Heart right ventricle (tissue), 16 donors: Measurements from ENCODE around the gene NAT9. TPM values are rescaled to one million over a fixed set of nuclear protein-coding genes. Genes with fewer than 3 reads are reported as not detected.
A peak's percentile ranks its signal among the peaks of the same experiment; 100 is the strongest.

Experiments
- ATAC-seq, 8 donors: fragments of 200-7000 bp; cut with Tn5 transposase; one replicate each; pipeline ENCODE4 v1.9.1; 2020; ENCODE audit warnings: mild to moderate bottlenecking in 8 of 8, moderate library complexity in 8 of 8, moderate number of reproducible peaks in 1 of 8
- DNase-seq, 2 donors: peaks; one replicate each; pipeline ENCODE4 v3.0.0-alpha.2; 2020
- H3K27ac ChIP-seq, 10 donors: fragments of 200-600 bp; sonication (generic) in 2 of 10; one replicate each; pipeline versions ENCODE4 v1.5.0 to v1.8.0; 2020 to 2022; ENCODE audit warnings: mild to moderate bottlenecking in 3 of 10
- H3K27me3 ChIP-seq, 7 donors: fragments of 200-600 bp; one replicate each; pipeline ENCODE4 v1.8.0; 2021 to 2022; ENCODE audit warnings: mild to moderate bottlenecking in 2 of 7
- H3K36me3 ChIP-seq, 9 donors: fragments of 200-600 bp; sonication (generic) in 1 of 9; one replicate each; pipeline versions ENCODE4 v1.5.0 to v1.8.0; 2020 to 2022; ENCODE audit warnings: mild to moderate bottlenecking in 2 of 9
- H3K4me1 ChIP-seq, 9 donors: fragments of 200-600 bp; sonication (generic) in 1 of 9; one replicate each; pipeline versions ENCODE4 v1.5.0 to v1.8.0; 2020 to 2022; ENCODE audit warnings: mild to moderate bottlenecking in 4 of 9
- H3K4me3 ChIP-seq, 10 donors: fragments of 200-600 bp; sonication (generic) in 2 of 10; one replicate each; pipeline versions ENCODE4 v1.5.0 to v1.8.0; 2020 to 2022; ENCODE audit warnings: mild to moderate bottlenecking in 7 of 10, moderate library complexity in 2 of 10
- H3K9me3 ChIP-seq, 11 donors: fragments of 200-600 bp in 10 of 11; sonication (generic) in 2 of 11; one replicate each; pipeline versions ENCODE4 v1.5.0 to v1.8.0; 2013 to 2022; ENCODE audit warnings: mild to moderate bottlenecking in 2 of 11, control low read depth in 1 of 11, moderate library complexity in 1 of 11
- WGBS, 2 donors: extraction: QIAGEN DNeasy Blood & Tissue Kit; methylation state at CpG; one replicate each; pipeline ENCODE4 v1.1.7; 2013; ENCODE audit warnings: inconsistent platforms in 1 of 2; 5-methylcytosine and 5-hydroxymethylcytosine counted together
- intact Hi-C, 10 donors: fragments of 100-400 bp; cut with DNase I; formaldehyde crosslinking; loops; one replicate each; pipeline versions ENCODE4 v1.11.1 to v1.14.2; 2022
- polyA plus RNA-seq, 2 donors: library from polyadenylated mRNA; stranded (reverse); fragments of 200-250 nt; gene quantifications; one replicate each; pipeline ENCODE4 v1.2.3, GENCODE V29; 2013
- total RNA-seq, 10 donors: library from RNA; stranded (reverse); fragmentation: NEBNext Ultra II Directional in 3 of 10; extraction: Animal tissue kit (Norgen Biotek cat#: 25700) in 3 of 10; gene quantifications; one replicate each; pipeline versions ENCODE4 v1.2.1 to v1.2.4, GENCODE V29; 2021 to 2023
- TF ChIP-seq, protein P1 (sequence below), 9 donors: fragments of 200-600 bp; sonication (generic) in 2 of 9; IDR thresholded peaks; one replicate each; pipeline versions ENCODE4 v1.5.0 to v1.8.0; 2021 to 2022; ENCODE audit warnings: antibody characterized with exemption in 9 of 9, mild to moderate bottlenecking in 5 of 9, moderate library complexity in 1 of 9
- donor health status: Arrhythmogenic right ventricular cardiomyopathy.
- donor health status: ischemic (EF 13 %, LVEDD 7.1; RV severe dilation, severe dysfunction).
- donor health status: healthy with polysubstance abuse.
- donor health status: DM: no; HTN: yes; CAD: no.
- donor health status: DM: no; HTN: no; CAD: no.
- donor health status: ischemic (EF 25% LVEDD 6.9; RV normal size, moderate dysfunction).
- donor health status: ischemic (EF 25% LVEDD 5.7; RV mildly dilated, moderate dysfunction).
- donor health status: healthy.
- donor health status: DM: yes; HTN: yes; CAD: no.
- donor health status: Ischemic cardiomyopathy.
- donor health status: ischemic (EF 35%, LVEDD 5.7; RV mildly dilated, moderate dysfunction).
- donor health status: nonischemic (EF 11% LVEDD 7.7; RV severe dilation, severe dysfunction).
- donor health status: DM: yes; HTN: yes; CAD: no.
- donor health status: PGD.
- donor health status: ischemic (EF 29% LVEDD 5.4; RV normal size, mild dysfunction).
- donor health status: nonischemic (EF 23%, LVEDD 6.1; RV moderate dilation, normal function).

NAT9 gene
- total and polyA plus RNA-seq, 12 donors = 10.6 to 42.9 (median 17.1) TPM

DNA sequence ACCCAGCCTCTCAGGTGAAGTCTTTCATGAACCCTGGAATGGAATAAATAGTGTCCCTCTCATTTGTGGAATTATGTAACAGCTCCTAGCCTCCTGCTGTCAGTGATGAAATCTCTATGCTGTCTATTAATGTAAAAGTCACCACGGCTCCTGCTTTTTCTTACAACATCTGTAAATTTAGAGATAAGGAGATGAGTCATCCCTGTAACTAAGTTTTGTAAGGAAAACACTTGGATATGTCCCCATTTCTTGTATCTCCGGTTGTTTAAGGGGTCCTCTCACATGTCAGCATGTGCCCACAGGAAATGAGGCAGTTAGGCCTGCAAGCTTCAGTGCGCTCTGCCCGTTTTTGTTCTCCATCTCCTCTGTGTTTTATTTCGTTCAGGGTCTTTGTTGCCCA lies 2.8 kb upstream of the NAT9 start:
- peaks cover 4 to 75% (median 25%) of the 10 kb centered on the region in 9 donors for H3K4me1 ChIP-seq
- no peaks in the 10 kb centered on the region for H3K9me3 ChIP-seq
- DNase-seq (no peak), ATAC-seq (no peak)
- peaks cover 0 to 42% (median 0%) of the 10 kb centered on the region in 9 donors for H3K36me3 ChIP-seq
- TF ChIP-seq, protein P1, sequence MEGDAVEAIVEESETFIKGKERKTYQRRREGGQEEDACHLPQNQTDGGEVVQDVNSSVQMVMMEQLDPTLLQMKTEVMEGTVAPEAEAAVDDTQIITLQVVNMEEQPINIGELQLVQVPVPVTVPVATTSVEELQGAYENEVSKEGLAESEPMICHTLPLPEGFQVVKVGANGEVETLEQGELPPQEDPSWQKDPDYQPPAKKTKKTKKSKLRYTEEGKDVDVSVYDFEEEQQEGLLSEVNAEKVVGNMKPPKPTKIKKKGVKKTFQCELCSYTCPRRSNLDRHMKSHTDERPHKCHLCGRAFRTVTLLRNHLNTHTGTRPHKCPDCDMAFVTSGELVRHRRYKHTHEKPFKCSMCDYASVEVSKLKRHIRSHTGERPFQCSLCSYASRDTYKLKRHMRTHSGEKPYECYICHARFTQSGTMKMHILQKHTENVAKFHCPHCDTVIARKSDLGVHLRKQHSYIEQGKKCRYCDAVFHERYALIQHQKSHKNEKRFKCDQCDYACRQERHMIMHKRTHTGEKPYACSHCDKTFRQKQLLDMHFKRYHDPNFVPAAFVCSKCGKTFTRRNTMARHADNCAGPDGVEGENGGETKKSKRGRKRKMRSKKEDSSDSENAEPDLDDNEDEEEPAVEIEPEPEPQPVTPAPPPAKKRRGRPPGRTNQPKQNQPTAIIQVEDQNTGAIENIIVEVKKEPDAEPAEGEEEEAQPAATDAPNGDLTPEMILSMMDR (IDR thresholded peaks at IDR 0.05) = no peak
- H3K27ac ChIP-seq = peak overlapping the region in 1 of 10 donors; percentile 87
- intact Hi-C loops = no loop called here
- no peak overlapping the region for H3K4me3 ChIP-seq
- WGBS, 2 donors = 60 to 75% methylated on average over 5 of the region's 5 CpGs
- H3K27me3 ChIP-seq = no peaks in the 10 kb centered on the region

DNA sequence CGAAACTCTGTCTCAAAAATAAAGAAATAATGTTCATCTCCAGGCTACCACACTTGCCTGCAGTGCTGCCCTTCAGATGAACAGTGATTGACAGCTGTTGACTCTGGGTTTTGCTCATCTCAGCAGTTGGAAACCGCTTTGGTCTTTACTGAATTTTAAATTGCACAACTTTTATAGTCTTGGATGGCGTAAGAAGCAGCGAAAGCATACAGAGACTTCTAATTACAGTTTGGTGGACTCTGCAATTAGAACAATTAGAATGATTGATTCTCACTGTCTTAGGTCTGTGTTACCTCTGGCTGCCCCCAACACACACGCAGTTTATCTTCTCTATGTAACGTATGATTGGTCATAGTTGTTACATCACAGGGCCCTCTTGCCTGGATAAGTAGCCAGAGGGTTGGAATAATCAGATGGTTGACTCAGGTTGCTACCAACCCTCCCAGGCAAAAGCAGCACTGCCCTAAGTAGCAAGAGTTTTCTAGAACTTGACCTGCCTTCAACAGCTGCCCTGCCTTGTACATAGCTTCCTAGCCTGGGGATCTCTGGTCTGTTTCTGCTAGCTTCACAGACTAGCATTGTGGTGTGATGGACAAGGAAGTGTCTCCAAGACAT lies 1.9 kb upstream of the NAT9 start:
- Histone ChIP-seq H3K27ac (no peak overlapping the region), H3K4me1 (peaks cover 4 to 73% (median 25%) of the 10 kb centered on the region in 9 donors), H3K36me3 (peaks cover 0 to 49% (median 5%) of the 10 kb centered on the region in 9 donors), H3K27me3 (no peaks in the 10 kb centered on the region), H3K4me3 (no peak overlapping the region), H3K9me3 (no peaks in the 10 kb centered on the region)
- ATAC-seq (no peak), DNase-seq (no peak)
- intact Hi-C loops = no loop called here
- TF ChIP-seq, protein P1 (IDR thresholded peaks at IDR 0.05) = no peak
- 86 to 88% methylated on average over 6 of the region's 6 CpGs for WGBS, 2 donors

- H3K4me3 ChIP-seq = peak overlapping the region; percentile 67 to 98 (median 88)
- H3K9me3 ChIP-seq = no peaks in the 10 kb centered on the region
- 20 to 27% methylated on average over 10 of the region's 10 CpGs for WGBS, 2 donors
- intact Hi-C loops = no loop called here
- H3K36me3 ChIP-seq = peaks cover 0 to 49% (median 11%) of the 10 kb centered on the region in 9 donors
- no peak for DNase-seq
- TF ChIP-seq, protein P1 (IDR thresholded peaks at IDR 0.05) = no peak
- no peaks in the 10 kb centered on the region for H3K27me3 ChIP-seq
- peaks cover 4 to 72% (median 25%) of the 10 kb centered on the region in 9 donors for H3K4me1 ChIP-seq
- no peak for ATAC-seq
- peak overlapping the region in 4 of 10 donors; percentile 72 to 88 (median 82) for H3K27ac ChIP-seq
These were observed 845 bp upstream of the NAT9 start for GRCh38 chr17:74776990-74777389.

DNA sequence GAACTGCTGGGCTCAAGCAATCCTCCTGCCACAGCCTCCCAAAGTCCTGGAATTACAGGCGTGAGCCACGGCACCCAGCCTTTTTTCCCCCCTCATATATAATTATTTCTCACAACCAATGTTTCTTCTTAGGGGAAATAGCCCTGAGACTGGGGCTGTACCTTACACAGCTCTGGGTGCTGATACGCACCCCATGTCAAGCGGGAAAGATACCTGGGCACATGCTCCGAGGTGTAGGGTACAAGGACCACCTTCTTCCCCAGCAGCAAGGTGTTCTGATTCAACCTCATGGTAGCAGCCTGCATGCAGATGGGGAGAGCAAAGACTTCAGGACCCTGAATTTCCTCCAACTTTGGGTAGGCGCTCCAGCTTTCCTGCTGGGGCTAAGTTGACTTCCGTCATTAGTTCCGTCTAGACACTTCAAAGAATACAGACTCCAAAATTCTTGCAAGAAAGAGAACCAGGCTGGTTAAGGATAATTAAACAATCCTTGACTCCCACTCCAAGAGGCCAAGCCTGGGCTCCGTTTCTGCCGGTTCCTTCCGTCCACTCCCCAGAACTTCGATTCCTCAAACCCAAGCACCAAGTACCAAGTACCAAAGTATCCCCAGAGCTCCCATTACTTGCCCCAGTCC lies 619 bp downstream of the NAT9 start:
- H3K4me3 ChIP-seq = peak overlapping the region; percentile 67 to 98 (median 88)
- no peak for ATAC-seq
- TF ChIP-seq, protein P1 (IDR thresholded peaks at IDR 0.05) = no peak
- H3K36me3 ChIP-seq = peaks cover 0 to 52% (median 15%) of the 10 kb centered on the region in 9 donors
- 39 to 41% methylated on average over 12 of the region's 12 CpGs for WGBS, 2 donors
- intact Hi-C loops = no loop called here
- H3K27me3 ChIP-seq = no peaks in the 10 kb centered on the region
- peak overlapping the region in 9 of 10 donors; percentile 61 to 88 (median 78) for H3K27ac ChIP-seq
- H3K4me1 ChIP-seq = peaks cover 4 to 66% (median 25%) of the 10 kb centered on the region in 9 donors
- H3K9me3 ChIP-seq = no peaks in the 10 kb centered on the region
- DNase-seq = no peak
